B cell (primary cell): ENCODE results near the gene AFG1L. TPM values are rescaled to one million over a fixed set of nuclear protein-coding genes. Genes with fewer than 3 reads are reported as not detected.

Experiments
- ATAC-seq: fragments of 200-7000 bp; cut with Tn5 transposase; one replicate; pipeline ENCODE4 v1.10.0; 2021; ENCODE audit warnings: low read depth, mild to moderate bottlenecking, moderate number of reproducible peaks, moderate library complexity
- CTCF ChIA-PET: fragments of 350-600 bp; sonication (Branson Sonifier 250); formaldehyde crosslinking; loops from one replicate; lab custom pipeline; 2021; ENCODE audit warnings: antibody characterized with exemption, inconsistent platforms; lab: Charles Lee
- POLR2A ChIA-PET: fragments of 350-600 bp; sonication (Branson Sonifier 250); formaldehyde crosslinking; loops from one replicate; lab custom pipeline; 2021; ENCODE audit warnings: antibody characterized with exemption; lab: Charles Lee
- DNase-seq: peaks from one replicate; pipeline ENCODE4 v3.0.0; 2013
- H2AFZ ChIP-seq: 2 replicates; pipeline ENCODE4 v1.6.1; 2012; ENCODE audit warnings: mild to moderate bottlenecking, low read depth, low read length; ENCODE audit not compliant: insufficient read depth, poor library complexity, severe bottlenecking
- H3K27ac ChIP-seq, 2 donors: 1 replicate in 1 of 2; 2 replicates in 1 of 2; pipeline ENCODE4 v1.5.1; 2012 to 2013; ENCODE audit warnings: low read length in 2 of 2, mild to moderate bottlenecking in 2 of 2, moderate library complexity in 1 of 2
- H3K27me3 ChIP-seq, 4 experiments: fragments of 200-600 bp in 1 of 4; sonication (generic) in 1 of 4; replicated peaks in 1 of 4; 1 replicate in 2 of 4; 2 replicates in 2 of 4; pipeline versions ENCODE4 v1.6.1 to v1.7.0; 2013 to 2016; ENCODE audit warnings: low read length in 3 of 4, mild to moderate bottlenecking in 2 of 4, mixed read lengths in 1 of 4, moderate library complexity in 1 of 4; ENCODE audit not compliant: insufficient read depth in 4 of 4, control insufficient read depth in 3 of 4; ENCODE audit errors: control extremely low read depth in 1 of 4
- H3K36me3 ChIP-seq, 2 experiments: replicated peaks in 1 of 2; 1 replicate in 1 of 2; 2 replicates in 1 of 2; pipeline versions ENCODE4 v1.6.1 to v1.7.1; 2013; ENCODE audit warnings: low read length in 1 of 2; ENCODE audit not compliant: insufficient read depth in 2 of 2, control insufficient read depth in 1 of 2; ENCODE audit errors: control extremely low read depth in 1 of 2, extremely low read depth in 1 of 2
- H3K4me1 ChIP-seq, 2 donors: fragments of 200-600 bp in 1 of 2; sonication (generic) in 1 of 2; 1 replicate in 1 of 2; 2 replicates in 1 of 2; pipeline versions ENCODE4 v1.5.1 to v1.6.1; 2013 to 2017; ENCODE audit warnings: low read length in 2 of 2; ENCODE audit not compliant: control insufficient read depth in 2 of 2, insufficient read depth in 2 of 2
- H3K4me2 ChIP-seq: replicated peaks from 2 replicates; pipeline ENCODE3; 2012; ENCODE audit warnings: mild to moderate bottlenecking, low read depth, low read length; ENCODE audit not compliant: poor library complexity, severe bottlenecking
- H3K4me3 ChIP-seq, 5 experiments: fragments of 200-600 bp in 1 of 5; sonication (generic) in 1 of 5; 1 replicate in 3 of 5; 2 replicates in 2 of 5; pipeline versions ENCODE4 v1.5.1 to v1.7.0; 2011 to 2016; ENCODE audit warnings: low read length in 4 of 5, mild to moderate bottlenecking in 4 of 5, low read depth in 2 of 5, control low read depth in 1 of 5, moderate library complexity in 1 of 5; ENCODE audit not compliant: insufficient read depth in 1 of 5; ENCODE audit errors: control extremely low read depth in 1 of 5, extremely low read depth in 1 of 5
- H3K79me2 ChIP-seq: fragments of 200-600 bp; sonication (generic); one replicate; pipeline ENCODE4 v1.6.0; 2016; ENCODE audit warnings: low read length; ENCODE audit not compliant: control insufficient read depth, insufficient read depth
- H3K9ac ChIP-seq: fragments of 200-600 bp; sonication (generic); 2 replicates; pipeline ENCODE4 v1.6.1; 2017; ENCODE audit warnings: mild to moderate bottlenecking, low read length, moderate library complexity
- H3K9me3 ChIP-seq, 3 donors: one replicate each; pipeline versions ENCODE4 v1.6.1 to v1.7.1; 2013; ENCODE audit warnings: low read length in 2 of 3; ENCODE audit not compliant: control insufficient read depth in 2 of 3, insufficient read depth in 1 of 3; ENCODE audit errors: control extremely low read depth in 1 of 3
- H4K20me1 ChIP-seq: 2 replicates; pipeline ENCODE4 v1.6.0; 2012; ENCODE audit warnings: mild to moderate bottlenecking, low read length; ENCODE audit not compliant: insufficient read depth, control insufficient read depth, poor library complexity, severe bottlenecking
- H3K27ac Mint-ChIP-seq: one replicate; pipeline ENCODE4 v1.8.0; 2021; ENCODE audit warnings: mixed read lengths
- H3K27me3 Mint-ChIP-seq: one replicate; pipeline ENCODE4 v1.8.0; 2021; ENCODE audit warnings: mixed read lengths
- H3K4me1 Mint-ChIP-seq: one replicate; pipeline ENCODE4 v1.8.0; 2021; ENCODE audit warnings: mixed read lengths
- H3K4me3 Mint-ChIP-seq: one replicate; pipeline ENCODE4 v1.8.0; 2021; ENCODE audit warnings: mixed read lengths
- H3K9me3 Mint-ChIP-seq: one replicate; pipeline ENCODE4 v1.8.0; 2022; ENCODE audit warnings: mixed read lengths; ENCODE audit not compliant: insufficient read depth
- CTCF ChIP-seq: fragments of 200-600 bp; IDR thresholded peaks from one replicate; pipeline ENCODE4 v1.8.0; 2022; ENCODE audit warnings: antibody characterized with exemption, mild to moderate bottlenecking
- EZH2 ChIP-seq: IDR thresholded peaks from 2 replicates; pipeline ENCODE4 v1.6.1; 2012; ENCODE audit warnings: borderline replicate concordance, low read depth, mild to moderate bottlenecking, moderate library complexity, low read length; ENCODE audit not compliant: insufficient read depth, poor library complexity, severe bottlenecking
- WGBS: methylation state at CpG from one replicate; pipeline ENCODE4 v1.1.5; 2013; ENCODE audit warnings: missing lambda C conversion rate; ENCODE audit not compliant: insufficient coverage; 5-methylcytosine and 5-hydroxymethylcytosine counted together
- intact Hi-C: fragments of 100-400 bp; cut with micrococcal nuclease; formaldehyde crosslinking; loops from one replicate; pipeline ENCODE4 v1.10.0; 2022
- polyA plus RNA-seq: library from polyadenylated mRNA; depleted of rRNA; stranded (reverse); fragments of >200 nt; gene quantifications from 2 replicates; pipeline ENCODE4 v1.2.3, GENCODE V29; 2012
- total RNA-seq, 2 donors: library from RNA; stranded (reverse); fragments of 120-200 nt in 1 of 2; gene quantifications; 1 replicate in 1 of 2; 2 replicates in 1 of 2; pipeline versions ENCODE4 v1.2.3 to v1.2.4, GENCODE V29; 2013 to 2022

Gene AFG1L
- total and polyA plus RNA-seq, 2 donors (not counting 1 experiment from before 2014, with no cell fraction given) = 1.8 to 14.2 TPM

- Histone ChIP-seq H3K4me1 (peaks cover 21 to 23% of the 10 kb centered on the region in 2 donors), H3K9ac (peak overlapping the region; percentile 99), H2AFZ (peak overlapping the region; percentile 78), H4K20me1 (peaks cover 23% of the 10 kb centered on the region), H3K4me2 (peak overlapping the region; percentile 99), H3K9me3 (peaks cover 0 to 9% (median 0%) of the 10 kb centered on the region in 3 donors), H3K27ac (peak overlapping the region; percentile 100), H3K4me3 (peak overlapping the region; percentile 83 to 98 (median 96)), H3K27me3 (peaks cover 0 to 6% (median 0%) of the 10 kb centered on the region in 4 experiments), H3K36me3 (no peaks in the 10 kb centered on the region), H3K79me2 (no peaks in the 10 kb centered on the region)
- H3K27ac Mint-ChIP-seq = peak overlapping the region; percentile 100
- H3K27me3 Mint-ChIP-seq = peaks cover 5% of the 10 kb centered on the region
- CTCF ChIA-PET = interaction anchor here (1.0 to 3.9 kb wide), 7 partner anchors 17 to 514 kb away, joined by 3 to 14 read pairs (median 5); partner anchors contain the start of gene ARMC2
- ATAC-seq (peak; percentile 48), DNase-seq (peak; percentile 94)
- no peak for TF ChIP-seq EZH2
- TF ChIP-seq CTCF = no peak
- peaks cover 28% of the 10 kb centered on the region for H3K4me1 Mint-ChIP-seq
- POLR2A ChIA-PET = interaction anchor here (0.6 to 2.9 kb wide), 7 partner anchors 9 to 896 kb away, joined by 3 to 17 read pairs (median 4); partner anchors contain the start of genes ARMC2, CD164, CEP57L1 and MICAL1
- H3K9me3 Mint-ChIP-seq = no peaks in the 10 kb centered on the region
- peak overlapping the region; percentile 100 for H3K4me3 Mint-ChIP-seq
- WGBS = 0% methylated on average over 81 of the region's 84 CpGs
- intact Hi-C loops = loop anchor here (2.0 to 5.0 kb wide), 3 partner anchors 343 to 734 kb away; partner anchors contain the start of gene SCML4
These were observed 264.4 kb downstream of the AFG1L start for GRCh38 chr6:108559097-108559883.
